ENCODE data around the gene CD200. TPM values are rescaled to one million over a fixed set of nuclear protein-coding genes. Genes with fewer than 3 reads are reported as not detected.

CD200 gene
- total and polyA plus RNA-seq, 9 of the 15 experiments (the other 6 are each of a cell fraction or from before 2014, with no cell fraction given), result 0.13 TPM; not detected in 8

GRCh38 chr3:112297714-112298113 is 35.2 kb upstream of the CD200 start (continued):
- TF ChIP-seq, protein P1, sequence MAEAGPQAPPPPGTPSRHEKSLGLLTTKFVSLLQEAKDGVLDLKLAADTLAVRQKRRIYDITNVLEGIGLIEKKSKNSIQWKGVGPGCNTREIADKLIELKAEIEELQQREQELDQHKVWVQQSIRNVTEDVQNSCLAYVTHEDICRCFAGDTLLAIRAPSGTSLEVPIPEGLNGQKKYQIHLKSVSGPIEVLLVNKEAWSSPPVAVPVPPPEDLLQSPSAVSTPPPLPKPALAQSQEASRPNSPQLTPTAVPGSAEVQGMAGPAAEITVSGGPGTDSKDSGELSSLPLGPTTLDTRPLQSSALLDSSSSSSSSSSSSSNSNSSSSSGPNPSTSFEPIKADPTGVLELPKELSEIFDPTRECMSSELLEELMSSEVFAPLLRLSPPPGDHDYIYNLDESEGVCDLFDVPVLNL (CRISPR knock-in tag; IDR thresholded peaks at IDR 0.05; ENCODE audit: low read depth), result no peak
- no peak for TF ChIP-seq HNRNPK (IDR thresholded peaks at IDR 0.05; ENCODE audit: low read depth, low read length, poor library complexity, severe bottlenecking)
- TF ChIP-seq GABPA (tag; conservative IDR thresholded peaks at IDR 0.05; ENCODE audit: low read depth), result no peak
- no peak for TF ChIP-seq ZNF717 (CRISPR knock-in tag; IDR thresholded peaks at IDR 0.05)
- TF ChIP-seq, protein P2, sequence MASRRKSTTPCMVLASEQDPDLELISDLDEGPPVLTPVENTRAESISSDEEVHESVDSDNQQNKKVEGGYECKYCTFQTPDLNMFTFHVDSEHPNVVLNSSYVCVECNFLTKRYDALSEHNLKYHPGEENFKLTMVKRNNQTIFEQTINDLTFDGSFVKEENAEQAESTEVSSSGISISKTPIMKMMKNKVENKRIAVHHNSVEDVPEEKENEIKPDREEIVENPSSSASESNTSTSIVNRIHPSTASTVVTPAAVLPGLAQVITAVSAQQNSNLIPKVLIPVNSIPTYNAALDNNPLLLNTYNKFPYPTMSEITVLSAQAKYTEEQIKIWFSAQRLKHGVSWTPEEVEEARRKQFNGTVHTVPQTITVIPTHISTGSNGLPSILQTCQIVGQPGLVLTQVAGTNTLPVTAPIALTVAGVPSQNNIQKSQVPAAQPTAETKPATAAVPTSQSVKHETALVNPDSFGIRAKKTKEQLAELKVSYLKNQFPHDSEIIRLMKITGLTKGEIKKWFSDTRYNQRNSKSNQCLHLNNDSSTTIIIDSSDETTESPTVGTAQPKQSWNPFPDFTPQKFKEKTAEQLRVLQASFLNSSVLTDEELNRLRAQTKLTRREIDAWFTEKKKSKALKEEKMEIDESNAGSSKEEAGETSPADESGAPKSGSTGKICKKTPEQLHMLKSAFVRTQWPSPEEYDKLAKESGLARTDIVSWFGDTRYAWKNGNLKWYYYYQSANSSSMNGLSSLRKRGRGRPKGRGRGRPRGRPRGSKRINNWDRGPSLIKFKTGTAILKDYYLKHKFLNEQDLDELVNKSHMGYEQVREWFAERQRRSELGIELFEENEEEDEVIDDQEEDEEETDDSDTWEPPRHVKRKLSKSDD (conservative IDR thresholded peaks at IDR 0.05; ENCODE audit: low read length), result no peak
- TF ChIP-seq, protein P3, sequence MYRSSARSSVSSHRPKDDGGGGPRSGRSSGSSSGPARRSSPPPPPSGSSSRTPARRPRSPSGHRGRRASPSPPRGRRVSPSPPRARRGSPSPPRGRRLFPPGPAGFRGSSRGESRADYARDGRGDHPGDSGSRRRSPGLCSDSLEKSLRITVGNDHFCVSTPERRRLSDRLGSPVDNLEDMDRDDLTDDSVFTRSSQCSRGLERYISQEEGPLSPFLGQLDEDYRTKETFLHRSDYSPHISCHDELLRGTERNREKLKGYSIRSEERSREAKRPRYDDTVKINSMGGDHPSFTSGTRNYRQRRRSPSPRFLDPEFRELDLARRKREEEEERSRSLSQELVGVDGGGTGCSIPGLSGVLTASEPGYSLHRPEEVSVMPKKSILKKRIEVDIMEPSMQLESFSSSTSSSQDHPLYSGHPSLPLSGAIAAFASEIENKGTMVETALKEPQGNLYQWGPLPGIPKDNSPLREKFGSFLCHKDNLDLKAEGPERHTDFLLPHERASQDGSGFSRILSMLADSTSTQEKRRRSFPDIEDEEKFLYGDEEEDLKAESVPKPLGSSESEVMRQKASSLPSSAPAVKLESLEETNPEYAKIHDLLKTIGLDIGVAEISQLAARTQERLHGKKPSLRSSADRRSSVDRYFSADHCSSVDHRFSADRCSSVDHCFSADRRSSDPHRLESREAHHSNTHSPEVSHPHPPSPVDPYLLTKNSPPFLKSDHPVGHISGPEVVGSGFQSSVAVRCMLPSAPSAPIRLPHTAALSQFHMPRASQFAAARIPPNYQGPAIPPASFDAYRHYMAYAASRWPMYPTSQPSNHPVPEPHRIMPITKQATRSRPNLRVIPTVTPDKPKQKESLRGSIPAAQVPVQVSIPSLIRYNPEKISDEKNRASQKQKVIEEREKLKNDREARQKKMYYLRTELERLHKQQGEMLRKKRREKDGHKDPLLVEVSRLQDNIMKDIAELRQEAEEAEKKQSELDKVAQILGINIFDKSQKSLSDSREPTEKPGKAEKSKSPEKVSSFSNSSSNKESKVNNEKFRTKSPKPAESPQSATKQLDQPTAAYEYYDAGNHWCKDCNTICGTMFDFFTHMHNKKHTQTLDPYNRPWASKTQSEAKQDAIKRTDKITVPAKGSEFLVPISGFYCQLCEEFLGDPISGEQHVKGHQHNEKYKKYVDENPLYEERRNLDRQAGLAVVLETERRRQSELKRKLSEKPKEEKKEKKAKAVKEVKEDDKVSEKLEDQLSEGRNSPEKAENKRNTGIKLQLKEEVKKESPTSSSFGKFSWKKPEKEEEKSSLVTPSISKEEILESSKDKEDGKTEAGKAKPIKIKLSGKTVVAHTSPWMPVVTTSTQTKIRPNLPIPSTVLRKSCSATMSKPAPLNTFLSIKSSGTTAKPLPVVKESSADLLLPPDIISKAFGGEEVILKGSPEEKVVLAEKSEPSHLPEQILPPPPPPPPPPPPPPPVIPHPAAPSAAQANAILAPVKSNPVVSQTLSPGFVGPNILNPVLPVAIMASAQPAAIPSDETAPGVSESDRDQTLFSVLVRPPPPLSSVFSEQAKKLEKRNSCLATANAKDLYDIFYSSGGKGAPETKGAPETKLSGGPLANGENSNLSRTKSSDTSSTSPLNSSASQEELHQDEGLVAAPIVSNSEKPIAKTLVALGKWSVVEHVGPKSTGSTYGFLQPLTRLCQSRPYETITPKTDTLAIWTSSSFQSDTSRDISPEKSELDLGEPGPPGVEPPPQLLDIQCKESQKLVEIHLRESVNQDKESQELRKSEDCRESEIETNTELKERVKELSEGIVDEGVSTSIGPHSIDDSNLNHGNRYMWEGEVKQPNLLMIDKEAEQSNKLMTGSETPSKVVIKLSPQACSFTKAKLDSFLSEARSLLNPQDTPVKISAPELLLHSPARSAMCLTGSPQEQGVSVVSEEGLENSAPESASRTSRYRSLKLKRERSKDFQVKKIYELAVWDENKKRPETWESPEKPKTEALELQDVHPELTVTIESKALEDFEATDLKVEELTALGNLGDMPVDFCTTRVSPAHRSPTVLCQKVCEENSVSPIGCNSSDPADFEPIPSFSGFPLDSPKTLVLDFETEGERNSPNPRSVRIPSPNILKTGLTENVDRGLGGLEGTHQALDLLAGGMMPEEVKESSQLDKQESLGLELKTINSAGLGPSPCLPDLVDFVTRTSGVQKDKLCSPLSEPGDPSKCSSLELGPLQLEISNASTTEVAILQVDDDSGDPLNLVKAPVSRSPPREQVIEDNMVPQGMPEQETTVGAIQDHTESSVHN (IDR thresholded peaks at IDR 0.05; ENCODE audit: borderline replicate concordance in 1 of 2, low read depth in 1 of 2), result no peak
- TF ChIP-seq SMARCB1 (IDR thresholded peaks at IDR 0.05; ENCODE audit: insufficient read length, low read depth), result no peak
- no peak for TF ChIP-seq ARID2 (IDR thresholded peaks at IDR 0.05)

Measured in K562 (cell line).